ENCODE results near the gene PICALM. TPM values are rescaled to one million over a fixed set of nuclear protein-coding genes. Genes with fewer than 3 reads are reported as not detected.

Gene PICALM
- total and polyA plus RNA-seq, 2 of the 8 experiments (the other 6 are each of a cell fraction or from before 2014, with no cell fraction given): 69.4 to 71.3 TPM

DNA sequence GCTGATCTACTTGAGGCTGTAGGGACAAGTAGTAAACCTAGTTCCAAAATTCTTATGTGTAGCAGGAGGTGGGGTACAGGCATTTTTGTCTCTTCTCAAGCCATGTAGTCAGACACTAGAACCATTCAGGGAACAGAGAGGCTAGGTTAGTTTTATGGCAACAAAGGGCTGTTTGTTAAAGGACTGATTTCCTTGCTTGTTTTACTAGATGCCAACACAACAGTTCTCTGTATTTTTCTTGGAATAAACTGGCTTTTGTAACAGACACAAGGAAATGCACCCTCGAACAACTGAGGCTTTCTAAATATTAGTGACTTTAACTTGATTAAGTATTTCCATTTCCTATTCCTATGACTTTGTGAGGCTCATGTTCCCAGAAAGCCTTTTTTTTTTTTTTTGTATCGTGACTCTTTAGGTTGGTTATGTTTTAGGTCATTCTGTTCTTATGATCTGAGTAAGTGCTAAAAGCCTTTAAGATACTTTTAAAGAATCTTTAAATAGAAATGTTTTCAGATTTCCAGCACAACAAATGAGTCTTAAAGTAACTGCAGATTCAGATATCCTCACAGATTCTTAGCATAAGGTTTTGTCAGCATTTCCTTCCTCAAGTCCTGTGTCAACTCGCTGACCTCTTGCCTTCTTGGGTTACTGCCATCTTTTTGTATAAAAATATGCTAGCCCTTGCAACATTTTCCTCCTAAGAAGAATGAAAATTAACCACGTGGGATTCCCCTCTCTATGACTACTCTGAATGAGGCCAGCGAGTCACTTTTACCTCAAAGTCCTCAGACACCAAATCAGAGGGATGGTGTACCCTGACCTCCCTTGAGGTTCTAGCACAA is 121.2 kb downstream of the PICALM start:
- no peak overlapping the region for H3K27ac ChIP-seq (ENCODE audit: low read depth, low read length)
- FAIRE-seq (no peak), DNase-seq (ENCODE audit: low read depth in 1 of 2, low spot score in 2 of 2) (no peak)
- no peak overlapping the region for H3K4me3 ChIP-seq (ENCODE audit: extremely low read depth in 1 of 4, insufficient read depth in 2 of 4, low read depth in 3 of 4, low read length in 4 of 4)
- H3K9me3 ChIP-seq (ENCODE audit: insufficient read depth in 2 of 2, low read depth in 1 of 2, low read length in 1 of 2): no peaks in the 10 kb centered on the region; a peak in 1 of 4 replicates
- H4K8ac ChIP-seq (ENCODE audit: extremely low read depth, insufficient read depth, low read length): no peak overlapping the region
- 82% methylated on average over 5 of the region's 5 CpGs; no CpG with 5 or more reads in 1 of the 2 experiments for WGBS, 2 experiments (ENCODE audit: extremely low coverage in 1 of 2, insufficient coverage in 1 of 2, insufficient read length in 1 of 2, insufficient replicate concordance in 2 of 2, low coverage in 1 of 2, low lambda C conversion rate in 2 of 2, missing lambda C conversion rate in 1 of 2)
- no peak overlapping the region for H2BK120ac ChIP-seq (replicated peaks; ENCODE audit: low read depth, low read length)
- no peak overlapping the region for H4K91ac ChIP-seq (replicated peaks; ENCODE audit: insufficient read length, low read length)
- H2BK12ac ChIP-seq (ENCODE audit: low read depth, low read length): no peak overlapping the region
- no peaks in the 10 kb centered on the region for H3K23me2 ChIP-seq (ENCODE audit: low read depth, low read length)
- H3K4ac ChIP-seq (replicated peaks; ENCODE audit: insufficient read length, low read depth, low read length): no peak overlapping the region
- no peak overlapping the region for H3K23ac ChIP-seq (ENCODE audit: insufficient read length)
- H2AK5ac ChIP-seq (ENCODE audit: low read depth, low read length): no peak overlapping the region
- H3K4me1 ChIP-seq (replicated peaks in 1 of 4; ENCODE audit: control insufficient read depth in 3 of 4, insufficient read depth in 4 of 4, low read length in 3 of 4): no peaks in the 10 kb centered on the region
- H3K79me1 ChIP-seq (ENCODE audit: low read depth, low read length): no peaks in the 10 kb centered on the region
- H3K4me2 ChIP-seq (ENCODE audit: insufficient read depth in 1 of 2, low read depth in 2 of 2, low read length in 2 of 2): no peak overlapping the region
- H3K56ac ChIP-seq (replicated peaks; ENCODE audit: insufficient read length, low read depth, low read length): no peak overlapping the region
- ChIA-PET CTCF (ENCODE audit: partially characterized antibody) (interaction anchor here (0.9 kb wide), 1 partner anchor 19 kb away, joined by 3 read pairs; no protein-coding TSS in a partner anchor), POLR2A (ENCODE audit: partially characterized antibody) (no interaction called here)
- no peak overlapping the region for H4K5ac ChIP-seq (ENCODE audit: insufficient read length, low read depth, low read length)
- no peak overlapping the region for H2AFZ ChIP-seq (ENCODE audit: low read length)
- no peak overlapping the region for H2BK20ac ChIP-seq (ENCODE audit: low read length)
- no peak overlapping the region for H2BK15ac ChIP-seq (ENCODE audit: low read length)
- H3K9ac ChIP-seq (replicated peaks in 1 of 4; ENCODE audit: extremely low read depth in 1 of 4, low read depth in 3 of 4, low read length in 3 of 4): no peak overlapping the region
- H3K18ac ChIP-seq (ENCODE audit: extremely low read depth, low read length): no peak overlapping the region
- H3K27me3 ChIP-seq (replicated peaks in 1 of 4; ENCODE audit: control insufficient read depth in 3 of 4, extremely low read depth in 1 of 4, insufficient read depth in 3 of 4, low read length in 3 of 4): no peaks in the 10 kb centered on the region
- no peak overlapping the region for H2BK5ac ChIP-seq (ENCODE audit: low read depth, low read length)
- H3K36me3 ChIP-seq (ENCODE audit: control insufficient read depth in 2 of 4, insufficient read depth in 4 of 4, low read length in 3 of 4): no peaks in the 10 kb centered on the region
- H3K14ac ChIP-seq (ENCODE audit: insufficient read length): no peak overlapping the region
- no peaks in the 10 kb centered on the region for H4K20me1 ChIP-seq (replicated peaks in 1 of 2; ENCODE audit: control insufficient read depth in 1 of 2, insufficient read depth in 2 of 2, low read length in 2 of 2)
- H3K79me2 ChIP-seq (ENCODE audit: control insufficient read depth in 1 of 2, insufficient read depth in 2 of 2, low read length in 2 of 2): no peaks in the 10 kb centered on the region
- TF ChIP-seq ASH2L (IDR thresholded peaks at IDR 0.05; ENCODE audit: low read length): no peak
- TF ChIP-seq SAP30 (IDR thresholded peaks at IDR 0.05; ENCODE audit: insufficient read depth, insufficient replicate concordance, low read length): no peak
- no peak for TF ChIP-seq SP1 (IDR thresholded peaks at IDR 0.05; ENCODE audit: low read depth, low read length)
- TF ChIP-seq CEBPB (IDR thresholded peaks at IDR 0.05; ENCODE audit: low read depth, low read length): no peak
- TF ChIP-seq, protein P1, sequence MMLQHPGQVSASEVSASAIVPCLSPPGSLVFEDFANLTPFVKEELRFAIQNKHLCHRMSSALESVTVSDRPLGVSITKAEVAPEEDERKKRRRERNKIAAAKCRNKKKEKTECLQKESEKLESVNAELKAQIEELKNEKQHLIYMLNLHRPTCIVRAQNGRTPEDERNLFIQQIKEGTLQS (IDR thresholded peaks at IDR 0.05; ENCODE audit: insufficient read depth, low read depth, low read length): no peak
- no peak for TF ChIP-seq NRF1 (IDR thresholded peaks at IDR 0.05; ENCODE audit: low read depth, low read length)
- TF ChIP-seq TAF1 (IDR thresholded peaks at IDR 0.05; ENCODE audit: low read depth, low read length): no peak
- TF ChIP-seq, protein P2, sequence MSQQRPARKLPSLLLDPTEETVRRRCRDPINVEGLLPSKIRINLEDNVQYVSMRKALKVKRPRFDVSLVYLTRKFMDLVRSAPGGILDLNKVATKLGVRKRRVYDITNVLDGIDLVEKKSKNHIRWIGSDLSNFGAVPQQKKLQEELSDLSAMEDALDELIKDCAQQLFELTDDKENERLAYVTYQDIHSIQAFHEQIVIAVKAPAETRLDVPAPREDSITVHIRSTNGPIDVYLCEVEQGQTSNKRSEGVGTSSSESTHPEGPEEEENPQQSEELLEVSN (IDR thresholded peaks at IDR 0.05): no peak
- no peak for TF ChIP-seq BCL11A (IDR thresholded peaks at IDR 0.05; ENCODE audit: low read depth in 2 of 2, low read length in 2 of 2)
- no peak for TF ChIP-seq RBBP5 (IDR thresholded peaks at IDR 0.05; ENCODE audit: borderline replicate concordance, low read depth, low read length)
- no peak for TF ChIP-seq RXRA (IDR thresholded peaks at IDR 0.05; ENCODE audit: insufficient read depth, low read depth, low read length)

All from H1 (cell line).